ENCODE measurements around the gene TTC19.
A peak's percentile ranks its signal among the peaks of the same experiment; 100 is the strongest.
"Not testable (repeated sequence)": the region's sequence is repeated elsewhere in the genome, so short reads cannot be mapped to it uniquely, and the experiment has no call there.

Gene TTC19

GRCh38 chr17:16027708-16028584, 28.3 kb downstream of the TTC19 start:
- peak in 2 of 3 experiments; percentile 14 to 24 for DNase-seq (ENCODE audit: low read depth in 2 of 3, low spot score in 2 of 3)

- no peak for DNase-seq (ENCODE audit: low read depth in 2 of 3, low spot score in 2 of 3)
Observed at GRCh38 chr17:16033729-16034349, 34.2 kb downstream of the TTC19 start.

GRCh38 chr17:16036261-16036660, 36.6 kb downstream of the TTC19 start:
- DNase-seq (ENCODE audit: low read depth in 2 of 3, low spot score in 2 of 3), result no peak

GRCh38 chr17:16037636-16038035, 38.0 kb downstream of the TTC19 start:
- no peak for DNase-seq (ENCODE audit: low read depth in 2 of 3, low spot score in 2 of 3)

- no peak for DNase-seq (ENCODE audit: low read depth in 2 of 3, low spot score in 2 of 3)
Observed at GRCh38 chr17:16040710-16041251, 41.2 kb downstream of the TTC19 start.

- no peak for DNase-seq (ENCODE audit: low read depth in 2 of 3, low spot score in 2 of 3)
Observed at GRCh38 chr17:16044487-16044886, 44.9 kb downstream of the TTC19 start.

GRCh38 chr17:16046966-16047365, 47.3 kb downstream of the TTC19 start:
- no peak for DNase-seq (ENCODE audit: low read depth in 2 of 3, low spot score in 2 of 3)

- no peak for DNase-seq (ENCODE audit: low read depth in 2 of 3, low spot score in 2 of 3)
Observed at GRCh38 chr17:16048811-16049449, 49.3 kb downstream of the TTC19 start.

- no peak for DNase-seq (ENCODE audit: low read depth in 2 of 3, low spot score in 2 of 3)
Observed at GRCh38 chr17:16050844-16051243, 51.2 kb downstream of the TTC19 start.

GRCh38 chr17:16052486-16052885, 52.9 kb downstream of the TTC19 start:
- no peak for DNase-seq (ENCODE audit: low read depth in 2 of 3, low spot score in 2 of 3)

- not testable (repeated sequence) for DNase-seq (ENCODE audit: low read depth in 2 of 3, low spot score in 2 of 3)
Observed at GRCh38 chr17:16055139-16055538, 55.5 kb downstream of the TTC19 start.

GRCh38 chr17:16061631-16062030, 62.0 kb downstream of the TTC19 start:
- DNase-seq (ENCODE audit: low read depth in 2 of 3, low spot score in 2 of 3), result no peak

- DNase-seq (ENCODE audit: low read depth in 2 of 3, low spot score in 2 of 3), result no peak
Observed at GRCh38 chr17:16066125-16066524, 66.5 kb downstream of the TTC19 start.

- DNase-seq (ENCODE audit: low read depth in 2 of 3, low spot score in 2 of 3), result no peak
Observed at GRCh38 chr17:16068323-16068722, 68.7 kb downstream of the TTC19 start.

GRCh38 chr17:16072031-16072430, 72.4 kb downstream of the TTC19 start:
- DNase-seq (ENCODE audit: low read depth in 2 of 3, low spot score in 2 of 3), result no peak

GRCh38 chr17:16073845-16074244, 74.2 kb downstream of the TTC19 start:
- no peak for DNase-seq (ENCODE audit: low read depth in 2 of 3, low spot score in 2 of 3)

GRCh38 chr17:16074423-16074822, 74.8 kb downstream of the TTC19 start:
- no peak for DNase-seq (ENCODE audit: low read depth in 2 of 3, low spot score in 2 of 3)

- no peak for DNase-seq (ENCODE audit: low read depth in 2 of 3, low spot score in 2 of 3)
Observed at GRCh38 chr17:16075949-16076348, 76.3 kb downstream of the TTC19 start.

Data from activated CD8-positive, alpha-beta memory T cell treated with anti-CD3 and anti-CD28 coated beads for 48 hours (primary cell).